ENCODE data around the gene CACNA1I.

DNA sequence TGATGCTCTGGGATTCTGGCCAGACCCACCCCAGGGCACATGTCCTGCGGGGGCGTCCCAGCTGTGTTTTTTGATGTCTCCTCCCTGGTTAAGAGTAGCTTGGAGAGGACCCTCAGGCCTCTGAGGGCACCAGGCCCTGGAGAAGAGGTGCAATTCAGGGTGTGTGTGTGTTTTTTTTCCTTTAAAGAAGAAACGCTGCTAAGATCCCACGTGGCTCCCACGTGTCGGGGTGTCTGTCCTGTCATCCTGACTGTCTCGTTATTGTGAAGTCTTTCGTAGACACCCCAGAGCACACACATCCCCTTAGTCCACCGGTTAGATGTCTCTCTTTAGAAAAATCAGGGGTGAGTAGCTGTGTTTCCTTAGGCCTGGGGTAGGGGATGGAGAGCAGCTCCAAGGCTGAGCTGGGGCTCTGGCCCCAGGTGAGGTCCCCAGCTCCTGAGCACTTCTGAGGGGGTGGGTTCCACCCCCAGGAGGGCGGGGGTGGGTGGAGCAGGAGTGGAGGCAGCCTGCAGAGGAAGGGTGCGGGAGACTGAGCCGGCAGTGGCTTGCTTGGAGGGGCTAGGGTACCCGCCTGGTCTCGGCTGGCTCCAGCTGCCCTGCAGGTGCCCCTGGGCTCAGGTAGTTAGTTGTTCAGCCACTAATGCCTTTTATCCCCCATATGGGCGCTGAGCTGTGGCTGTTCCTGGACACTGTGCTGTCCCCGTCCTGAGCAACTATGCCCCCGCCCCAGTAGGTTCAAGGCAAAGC lies 116.4 kb downstream of the CACNA1I start:
- TF ChIP-seq, protein P1, sequence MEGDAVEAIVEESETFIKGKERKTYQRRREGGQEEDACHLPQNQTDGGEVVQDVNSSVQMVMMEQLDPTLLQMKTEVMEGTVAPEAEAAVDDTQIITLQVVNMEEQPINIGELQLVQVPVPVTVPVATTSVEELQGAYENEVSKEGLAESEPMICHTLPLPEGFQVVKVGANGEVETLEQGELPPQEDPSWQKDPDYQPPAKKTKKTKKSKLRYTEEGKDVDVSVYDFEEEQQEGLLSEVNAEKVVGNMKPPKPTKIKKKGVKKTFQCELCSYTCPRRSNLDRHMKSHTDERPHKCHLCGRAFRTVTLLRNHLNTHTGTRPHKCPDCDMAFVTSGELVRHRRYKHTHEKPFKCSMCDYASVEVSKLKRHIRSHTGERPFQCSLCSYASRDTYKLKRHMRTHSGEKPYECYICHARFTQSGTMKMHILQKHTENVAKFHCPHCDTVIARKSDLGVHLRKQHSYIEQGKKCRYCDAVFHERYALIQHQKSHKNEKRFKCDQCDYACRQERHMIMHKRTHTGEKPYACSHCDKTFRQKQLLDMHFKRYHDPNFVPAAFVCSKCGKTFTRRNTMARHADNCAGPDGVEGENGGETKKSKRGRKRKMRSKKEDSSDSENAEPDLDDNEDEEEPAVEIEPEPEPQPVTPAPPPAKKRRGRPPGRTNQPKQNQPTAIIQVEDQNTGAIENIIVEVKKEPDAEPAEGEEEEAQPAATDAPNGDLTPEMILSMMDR (IDR thresholded peaks at IDR 0.05) = no peak
- no peak for TF ChIP-seq POLR2A (IDR thresholded peaks at IDR 0.05)
